HEK293T (cell line): ENCODE data around the gene FCN1.

Experiments used
- L3MBTL2 ChIP-seq: fragments of 450-650 bp; conservative IDR thresholded peaks from 2 replicates; pipeline ENCODE4 v1.6.1; 2016; ENCODE audit warnings: mild to moderate bottlenecking
- TF ChIP-seq, protein P1 (sequence below): fragments of 450-650 bp; IDR thresholded peaks from 2 replicates; pipeline ENCODE4 v1.6.1; 2016

DNA sequence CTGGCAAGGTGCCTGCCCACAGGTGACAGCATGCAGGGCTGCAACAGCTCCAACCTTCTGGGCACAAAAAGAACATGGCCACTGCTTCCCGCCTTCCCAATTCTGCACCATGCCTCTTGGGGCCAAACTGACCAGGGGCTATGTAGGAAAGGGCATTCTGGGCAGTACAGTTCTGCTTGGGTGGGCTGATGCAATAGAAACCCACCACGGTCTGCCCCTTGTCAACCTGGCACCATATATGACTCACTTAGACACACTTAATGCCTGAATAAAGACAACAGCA lies 40.2 kb upstream of the FCN1 start:
- TF ChIP-seq L3MBTL2, result no peak
- TF ChIP-seq, protein P1, sequence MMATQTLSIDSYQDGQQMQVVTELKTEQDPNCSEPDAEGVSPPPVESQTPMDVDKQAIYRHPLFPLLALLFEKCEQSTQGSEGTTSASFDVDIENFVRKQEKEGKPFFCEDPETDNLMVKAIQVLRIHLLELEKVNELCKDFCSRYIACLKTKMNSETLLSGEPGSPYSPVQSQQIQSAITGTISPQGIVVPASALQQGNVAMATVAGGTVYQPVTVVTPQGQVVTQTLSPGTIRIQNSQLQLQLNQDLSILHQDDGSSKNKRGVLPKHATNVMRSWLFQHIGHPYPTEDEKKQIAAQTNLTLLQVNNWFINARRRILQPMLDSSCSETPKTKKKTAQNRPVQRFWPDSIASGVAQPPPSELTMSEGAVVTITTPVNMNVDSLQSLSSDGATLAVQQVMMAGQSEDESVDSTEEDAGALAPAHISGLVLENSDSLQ, result no peak
